Mucosa of descending colon (tissue), 3 donors: ENCODE data around the gene PRPF18. TPM values are rescaled to one million over a fixed set of nuclear protein-coding genes. Genes with fewer than 3 reads are reported as not detected.

ENCODE experiments used
- ATAC-seq: fragments of 200-7000 bp; cut with Tn5 transposase; one replicate; pipeline ENCODE4 v1.9.1; 2020; ENCODE audit warnings: mild to moderate bottlenecking, moderate library complexity
- DNase-seq, 3 donors: peaks; one replicate each; pipeline ENCODE4 v3.0.0-alpha.2; 2020
- H3K36me3 ChIP-seq: fragments of 200-600 bp; one replicate; pipeline ENCODE4 v1.8.0; 2021; ENCODE audit warnings: low read depth, mild to moderate bottlenecking
- H3K4me1 ChIP-seq: fragments of 200-600 bp; one replicate; pipeline ENCODE4 v1.8.0; 2021; ENCODE audit warnings: low read depth, mild to moderate bottlenecking
- H3K4me3 ChIP-seq: fragments of 200-600 bp; one replicate; pipeline ENCODE4 v1.8.0; 2021; ENCODE audit warnings: mild to moderate bottlenecking
- H3K9me3 ChIP-seq: fragments of 200-600 bp; one replicate; pipeline ENCODE4 v1.8.0; 2021; ENCODE audit warnings: mild to moderate bottlenecking
- CTCF ChIP-seq: fragments of 200-600 bp; IDR thresholded peaks from one replicate; pipeline ENCODE4 v1.8.0; 2022; ENCODE audit warnings: antibody characterized with exemption, mild to moderate bottlenecking
- intact Hi-C, 2 donors: fragments of 100-400 bp; cut with DNase I in 1 of 2; cut with micrococcal nuclease in 1 of 2; formaldehyde crosslinking; loops; one replicate each; pipeline versions ENCODE4 v1.11.0 to v1.11.1; 2022; cut with DNase I, micrococcal nuclease
- total RNA-seq, 3 donors: library from RNA; stranded (reverse); fragmentation: NEBNext Ultra II Directional in 2 of 3; extraction: Animal tissue kit (Norgen Biotek cat#: 25700) in 2 of 3; gene quantifications; one replicate each; pipeline versions ENCODE4 v1.2.1 to v1.2.4, GENCODE V29; 2021 to 2023
- donor health status: DM: no; HTN: no; CAD: no; lungs with moderate emphysema.
- donor health status: DM: no; HTN: no; CAD: no.
- donor health status: DM: no; HTN: yes; CAD: no.

The PRPF18 gene
- total RNA-seq, 3 donors from 2014 or later, result 20.8 to 26.1 (median 25.9) TPM

GRCh38 chr10:13652860-13653259 is 66.1 kb downstream of the PRPF18 start:
- H3K4me3 ChIP-seq, result no peak overlapping the region
- no peaks in the 10 kb centered on the region for H3K9me3 ChIP-seq
- ATAC-seq, result no peak
- H3K4me1 ChIP-seq, result no peaks in the 10 kb centered on the region
- intact Hi-C loops, result no loop called here
- no peak for TF ChIP-seq CTCF
- H3K36me3 ChIP-seq, result no peaks in the 10 kb centered on the region
- no peak for DNase-seq

DNA sequence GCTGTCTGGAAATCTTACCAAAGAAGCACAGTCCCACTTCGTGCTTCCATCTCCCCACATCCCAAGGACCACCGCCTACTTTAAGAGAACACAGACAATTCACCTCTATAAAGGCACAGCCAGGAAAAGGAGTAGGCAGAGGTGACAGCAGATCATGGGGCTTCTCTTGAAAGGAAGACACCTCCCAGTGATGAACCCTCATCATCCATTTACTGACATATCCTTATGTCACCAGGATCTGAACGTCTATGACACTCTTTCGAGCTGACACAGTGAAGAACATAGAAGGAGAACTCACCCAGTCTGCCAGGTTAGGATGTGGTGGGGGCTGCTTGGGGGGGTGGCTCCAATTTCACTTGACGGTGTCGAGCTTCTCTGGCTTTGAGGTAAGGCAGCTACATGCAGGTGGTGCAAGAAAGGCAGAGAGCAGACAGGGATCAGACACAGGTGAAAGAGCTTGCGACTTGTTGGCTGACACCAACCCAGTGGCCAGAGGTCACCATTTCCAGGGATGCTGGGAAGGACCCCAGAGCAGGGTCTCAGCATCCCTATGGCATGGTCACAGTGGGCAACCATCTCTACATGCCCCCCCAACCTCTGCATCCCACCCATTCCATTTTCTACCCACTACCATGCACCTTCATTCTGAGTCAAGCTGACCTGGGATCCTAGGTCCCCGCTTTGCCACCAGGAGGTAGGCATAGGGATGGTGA is 67.5 kb downstream of the PRPF18 start:
- DNase-seq (no peak), ATAC-seq (no peak)
- H3K4me3 ChIP-seq, result no peak overlapping the region
- TF ChIP-seq CTCF, result no peak
- intact Hi-C loops, result no loop called here
- H3K4me1 ChIP-seq, result no peaks in the 10 kb centered on the region
- no peaks in the 10 kb centered on the region for H3K36me3 ChIP-seq
- H3K9me3 ChIP-seq, result no peaks in the 10 kb centered on the region

DNA sequence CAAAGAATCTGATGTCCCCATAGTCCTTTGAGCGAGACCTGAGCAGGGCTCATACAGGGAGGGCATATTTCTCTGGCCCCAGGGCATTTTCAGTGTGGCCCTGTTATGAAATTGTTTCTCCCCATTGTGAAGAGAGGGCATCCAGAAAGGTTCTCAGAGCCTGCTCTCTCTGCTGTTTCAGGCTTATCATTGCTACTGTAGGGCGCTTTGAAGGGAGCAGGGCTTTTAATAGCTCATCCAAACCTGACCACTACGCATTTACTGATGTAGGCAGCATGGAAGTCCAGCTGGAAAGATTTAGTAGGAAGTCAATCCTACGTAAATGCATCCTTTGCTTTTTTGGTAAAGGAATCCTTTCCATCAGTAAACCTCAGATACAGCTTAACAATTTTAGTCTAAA is 68.1 kb downstream of the PRPF18 start:
- H3K9me3 ChIP-seq, result no peaks in the 10 kb centered on the region
- no peaks in the 10 kb centered on the region for H3K36me3 ChIP-seq
- no peak for TF ChIP-seq CTCF
- H3K4me3 ChIP-seq, result no peak overlapping the region
- ATAC-seq (no peak), DNase-seq (no peak)
- H3K4me1 ChIP-seq, result no peaks in the 10 kb centered on the region
- intact Hi-C loops, result no loop called here

DNA sequence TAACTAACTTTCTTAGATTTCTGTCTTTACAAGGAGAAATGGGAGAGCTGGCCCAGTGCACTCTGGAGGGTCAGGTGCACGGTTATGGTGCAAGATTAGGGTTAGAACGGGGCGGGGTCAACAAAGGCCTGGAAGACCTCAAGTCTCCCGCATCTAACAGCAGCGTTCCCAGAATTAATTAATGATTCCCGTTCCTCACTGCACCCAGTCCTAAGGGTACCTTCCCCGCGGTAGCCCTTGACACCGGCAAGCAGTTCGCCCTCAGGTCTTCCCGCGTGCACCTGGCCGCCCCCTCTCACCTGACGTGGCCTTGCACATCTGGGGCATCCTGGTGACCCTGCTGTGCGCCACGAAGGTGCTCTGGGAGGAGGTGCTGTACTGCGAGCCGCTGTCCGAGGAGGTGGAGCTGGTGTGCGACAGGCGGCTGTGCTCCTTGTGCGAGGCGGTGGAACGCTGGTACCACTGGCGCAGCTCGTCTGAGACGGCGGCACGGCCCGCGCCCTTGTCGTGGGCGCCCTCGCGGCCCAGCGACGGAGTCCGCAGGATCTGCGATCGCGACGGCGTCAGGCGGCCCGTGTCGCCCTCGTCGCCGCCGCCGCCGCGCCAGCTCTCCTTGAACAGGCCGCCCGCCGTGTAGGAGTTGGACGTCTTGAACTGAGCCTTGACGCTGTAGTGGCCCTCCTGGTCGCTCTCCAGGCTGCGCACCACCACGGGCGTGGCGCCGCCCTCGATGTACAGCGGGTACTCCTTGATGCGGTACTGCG is 69.8 kb downstream of the PRPF18 start:
- no peak overlapping the region for H3K4me3 ChIP-seq
- no peaks in the 10 kb centered on the region for H3K36me3 ChIP-seq
- no peak for DNase-seq
- H3K4me1 ChIP-seq, result no peaks in the 10 kb centered on the region
- no peaks in the 10 kb centered on the region for H3K9me3 ChIP-seq
- no peak for TF ChIP-seq CTCF
- ATAC-seq, result no peak
- intact Hi-C loops, result no loop called here

DNA sequence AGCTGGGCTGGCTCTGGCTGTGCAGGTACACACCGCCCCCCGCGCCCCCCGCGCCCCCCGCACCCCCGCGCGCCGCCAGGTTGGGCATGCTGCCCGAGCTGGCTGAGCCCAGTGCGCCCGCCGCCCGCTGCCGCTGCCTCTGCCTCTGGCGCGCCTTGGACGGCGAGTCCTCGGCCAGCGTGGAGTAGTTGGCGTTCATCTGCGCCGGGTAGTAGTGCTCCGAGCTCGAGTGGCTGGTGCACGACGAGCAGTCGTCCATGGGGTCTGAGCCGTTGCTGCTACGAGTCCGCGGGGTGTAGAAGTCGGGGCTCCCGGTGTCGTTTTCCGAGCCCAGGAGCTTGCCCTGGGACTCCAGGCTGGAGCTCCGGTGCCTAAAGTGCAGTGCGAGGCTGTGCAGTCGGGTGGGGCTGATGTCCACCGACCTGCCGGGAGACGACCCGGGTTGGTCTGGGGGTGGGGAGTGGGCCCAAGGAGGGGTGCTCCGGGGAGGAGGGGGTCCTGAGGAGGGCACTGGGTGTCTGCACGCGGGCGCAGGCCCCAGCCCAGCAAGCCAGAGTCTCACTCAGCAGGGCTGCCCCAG is 70.4 kb downstream of the PRPF18 start:
- Histone ChIP-seq H3K4me1 (no peaks in the 10 kb centered on the region), H3K4me3 (no peak overlapping the region), H3K9me3 (no peaks in the 10 kb centered on the region), H3K36me3 (no peaks in the 10 kb centered on the region)
- ATAC-seq, result no peak
- no peak for TF ChIP-seq CTCF
- intact Hi-C loops, result no loop called here
- no peak for DNase-seq
